GM20000 (cell line): ENCODE results near the gene BPIFB1.
A peak's percentile ranks its signal among the peaks of the same experiment; 100 is the strongest.

Experiments
- DNase-seq: peaks from one replicate; pipeline ENCODE4 v3.0.0; 2012; ENCODE audit warnings: low spot score
- CTCF ChIP-seq: IDR thresholded peaks from 2 replicates; pipeline ENCODE4 v1.5.1; 2012; ENCODE audit warnings: mild to moderate bottlenecking, control low read depth; ENCODE audit errors: extremely low read depth, missing control alignments

BPIFB1 gene

GRCh38 chr20:33298391-33298790 is 15.4 kb downstream of the BPIFB1 start:
- no peak for DNase-seq
- TF ChIP-seq CTCF: no peak

- peak; percentile 88 for TF ChIP-seq CTCF
Measured at GRCh38 chr20:33299111-33299603, 16.1 kb downstream of the BPIFB1 start.

GRCh38 chr20:33301192-33301930 is 18.3 kb downstream of the BPIFB1 start:
- no peak for TF ChIP-seq CTCF
- DNase-seq: no peak

More at GRCh38 chr20:33299111-33299603, 16.1 kb downstream of the BPIFB1 start:
- DNase-seq: peak; percentile 77

GRCh38 chr20:33303595-33303994 is 20.6 kb downstream of the BPIFB1 start:
- no peak for DNase-seq
- TF ChIP-seq CTCF: no peak

GRCh38 chr20:33304046-33304445 is 21.0 kb downstream of the BPIFB1 start:
- DNase-seq: no peak
- TF ChIP-seq CTCF: no peak

GRCh38 chr20:33305589-33306057 is 22.6 kb downstream of the BPIFB1 start:
- no peak for TF ChIP-seq CTCF
- no peak for DNase-seq

- TF ChIP-seq CTCF: no peak
- no peak for DNase-seq
Measured at GRCh38 chr20:33306228-33306627, 23.2 kb downstream of the BPIFB1 start.
